Colonic mucosa (tissue), 4 donors: ENCODE data around the gene FOXA2. TPM values are rescaled to one million over a fixed set of nuclear protein-coding genes. Genes with fewer than 3 reads are reported as not detected.

Experiments used
- DNase-seq: peaks from one replicate; pipeline ENCODE4 v3.0.0-alpha.2; 2020
- H3K27ac ChIP-seq: fragments of 200-600 bp; one replicate; pipeline ENCODE4 v1.8.0; 2021
- H3K27me3 ChIP-seq: fragments of 200-600 bp; one replicate; pipeline ENCODE4 v1.8.0; 2021
- H3K36me3 ChIP-seq: fragments of 200-600 bp; one replicate; pipeline ENCODE4 v1.8.0; 2021
- H3K4me1 ChIP-seq: fragments of 200-600 bp; one replicate; pipeline ENCODE4 v1.8.0; 2021; ENCODE audit warnings: mild to moderate bottlenecking
- H3K4me3 ChIP-seq: fragments of 200-600 bp; one replicate; pipeline ENCODE4 v1.8.0; 2021
- H3K9ac ChIP-seq, 2 donors: one replicate each; pipeline ENCODE4 v1.7.0; 2013; ENCODE audit warnings: control low read depth in 2 of 2, low read depth in 2 of 2, low read length in 2 of 2
- H3K9me3 ChIP-seq: fragments of 200-600 bp; one replicate; pipeline ENCODE4 v1.8.0; 2021
- CTCF ChIP-seq: fragments of 200-600 bp; IDR thresholded peaks from one replicate; pipeline ENCODE4 v1.8.0; 2022; ENCODE audit warnings: antibody characterized with exemption, mild to moderate bottlenecking
- intact Hi-C: fragments of 100-400 bp; cut with DNase I; formaldehyde crosslinking; loops from one replicate; pipeline ENCODE4 v1.14.1; 2022
- total RNA-seq, 2 donors: library from RNA; stranded (reverse); fragmentation: NEBNext Ultra II Directional in 1 of 2; extraction: Animal tissue kit (Norgen Biotek cat#: 25700) in 1 of 2; gene quantifications; one replicate each; pipeline ENCODE4 v1.2.1, GENCODE V29; 2021
- donor health status: healthy.
- donor health status: DM: no; HTN: no; CAD: no.
- donor health status: DM: no; HTN: no; CAD: no.

The FOXA2 gene
- 10 to 100 TPM; 27.9 to 29.1 TPM for total RNA-seq

GRCh38 chr20:22584522-22584921 lies at the start of gene FOXA2:
TSS of gene FOXA2 (minus strand) at chr20:22584572. CDS start at chr20:22584278, 294 bp downstream.
- no peak for TF ChIP-seq CTCF
- peaks cover 4% of the 10 kb centered on the region for H3K4me1 ChIP-seq
- intact Hi-C loops = no loop called here
- H3K27me3 ChIP-seq = peaks cover 23% of the 10 kb centered on the region
- peak; percentile 90 for DNase-seq
- H3K9ac ChIP-seq = peak within 1 kb of the TSS; percentile 55 to 87
- H3K4me3 ChIP-seq = peak within 1 kb of the TSS; percentile 47
- peak within 1 kb of the TSS; percentile 91 for H3K27ac ChIP-seq
- no peaks in the 10 kb centered on the region for H3K36me3 ChIP-seq
- no peaks in the 10 kb centered on the region for H3K9me3 ChIP-seq

- intact Hi-C loops = no loop called here
- Histone ChIP-seq H3K4me1 (no peaks in the 10 kb centered on the region), H3K9me3 (no peaks in the 10 kb centered on the region), H3K9ac (no peak overlapping the region), H3K27me3 (no peaks in the 10 kb centered on the region), H3K36me3 (no peaks in the 10 kb centered on the region), H3K27ac (no peak overlapping the region), H3K4me3 (no peak overlapping the region)
- no peak for DNase-seq
- TF ChIP-seq CTCF = no peak
These were observed 46.3 kb upstream of the FOXA2 start for GRCh38 chr20:22630701-22631100.

- Histone ChIP-seq H3K4me3 (no peak overlapping the region), H3K4me1 (no peaks in the 10 kb centered on the region), H3K27ac (no peak overlapping the region), H3K9me3 (no peaks in the 10 kb centered on the region), H3K36me3 (no peaks in the 10 kb centered on the region), H3K9ac (no peak overlapping the region), H3K27me3 (no peaks in the 10 kb centered on the region)
- intact Hi-C loops = no loop called here
- no peak for TF ChIP-seq CTCF
- DNase-seq = no peak
These were observed 45.6 kb upstream of the FOXA2 start for GRCh38 chr20:22629927-22630326.

- Histone ChIP-seq H3K4me3 (no peak overlapping the region), H3K27ac (no peak overlapping the region), H3K9ac (no peak overlapping the region), H3K9me3 (no peaks in the 10 kb centered on the region), H3K27me3 (no peaks in the 10 kb centered on the region), H3K4me1 (no peaks in the 10 kb centered on the region), H3K36me3 (no peaks in the 10 kb centered on the region)
- no peak for TF ChIP-seq CTCF
- intact Hi-C loops = no loop called here
- DNase-seq = no peak
These were observed 45.1 kb upstream of the FOXA2 start for GRCh38 chr20:22629447-22629846.

- H3K4me1 ChIP-seq = no peaks in the 10 kb centered on the region
- TF ChIP-seq CTCF = no peak
- H3K36me3 ChIP-seq = no peaks in the 10 kb centered on the region
- H3K9me3 ChIP-seq = no peaks in the 10 kb centered on the region
- no peak overlapping the region for H3K4me3 ChIP-seq
- no peak overlapping the region for H3K27ac ChIP-seq
- intact Hi-C loops = no loop called here
- no peaks in the 10 kb centered on the region for H3K27me3 ChIP-seq
- no peak overlapping the region for H3K9ac ChIP-seq
- DNase-seq = no peak
These were observed 42.1 kb upstream of the FOXA2 start for GRCh38 chr20:22626496-22626895.

- H3K9ac ChIP-seq = no peak overlapping the region
- H3K36me3 ChIP-seq = no peaks in the 10 kb centered on the region
- no peak overlapping the region for H3K4me3 ChIP-seq
- intact Hi-C loops = no loop called here
- H3K4me1 ChIP-seq = no peaks in the 10 kb centered on the region
- no peak for TF ChIP-seq CTCF
- no peaks in the 10 kb centered on the region for H3K9me3 ChIP-seq
- H3K27me3 ChIP-seq = no peaks in the 10 kb centered on the region
- DNase-seq = no peak
- no peak overlapping the region for H3K27ac ChIP-seq
These were observed 38.8 kb upstream of the FOXA2 start for GRCh38 chr20:22623211-22623610.
